ENCODE data around the gene LANCL3.

LANCL3 gene

DNA sequence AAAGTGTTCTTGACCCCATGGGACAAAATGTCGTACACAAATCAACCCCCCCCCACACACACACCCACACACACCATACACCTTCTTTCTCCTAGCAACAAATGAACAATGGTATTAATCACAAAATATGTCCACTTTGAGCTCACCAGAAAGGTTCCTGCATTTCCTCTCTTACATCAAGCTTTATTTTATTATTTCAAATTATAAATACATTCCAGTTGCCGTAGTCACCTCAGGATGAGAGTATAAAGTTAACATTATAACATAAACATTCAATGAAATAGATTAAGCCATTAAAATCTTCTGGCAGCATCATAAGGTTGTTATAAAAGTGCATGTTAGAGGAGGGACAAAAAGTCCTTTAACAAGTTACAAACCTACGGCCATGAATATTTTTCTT is 121.5 kb downstream of the LANCL3 start:
- no peak overlapping the region for H3K27ac ChIP-seq (ENCODE audit: extremely low read depth, low read depth, low read length)
- ChIA-PET POLR2A (no interaction called here), CTCF (interaction anchor here (0.5 to 0.9 kb wide), 2 partner anchors 8 kb away, joined by 3 to 4 read pairs; no protein-coding TSS in a partner anchor)
- H3K4me1 ChIP-seq (ENCODE audit: control insufficient read depth, insufficient read depth, low read length), result no peaks in the 10 kb centered on the region; the same call in 1 of the 2 replicates
- TF ChIP-seq ZSCAN30 (tag by site-specific recombination; IDR thresholded peaks at IDR 0.05) (no peak), ZNF10 (tag by site-specific recombination; IDR thresholded peaks at IDR 0.05) (no peak), ZNF660 (tag by site-specific recombination; IDR thresholded peaks at IDR 0.05) (no peak), ZNF426 (tag by site-specific recombination; IDR thresholded peaks at IDR 0.05) (no peak), ZNF664 (tag by site-specific recombination; IDR thresholded peaks at IDR 0.05) (no peak)
- TF ChIP-seq, protein P1, sequence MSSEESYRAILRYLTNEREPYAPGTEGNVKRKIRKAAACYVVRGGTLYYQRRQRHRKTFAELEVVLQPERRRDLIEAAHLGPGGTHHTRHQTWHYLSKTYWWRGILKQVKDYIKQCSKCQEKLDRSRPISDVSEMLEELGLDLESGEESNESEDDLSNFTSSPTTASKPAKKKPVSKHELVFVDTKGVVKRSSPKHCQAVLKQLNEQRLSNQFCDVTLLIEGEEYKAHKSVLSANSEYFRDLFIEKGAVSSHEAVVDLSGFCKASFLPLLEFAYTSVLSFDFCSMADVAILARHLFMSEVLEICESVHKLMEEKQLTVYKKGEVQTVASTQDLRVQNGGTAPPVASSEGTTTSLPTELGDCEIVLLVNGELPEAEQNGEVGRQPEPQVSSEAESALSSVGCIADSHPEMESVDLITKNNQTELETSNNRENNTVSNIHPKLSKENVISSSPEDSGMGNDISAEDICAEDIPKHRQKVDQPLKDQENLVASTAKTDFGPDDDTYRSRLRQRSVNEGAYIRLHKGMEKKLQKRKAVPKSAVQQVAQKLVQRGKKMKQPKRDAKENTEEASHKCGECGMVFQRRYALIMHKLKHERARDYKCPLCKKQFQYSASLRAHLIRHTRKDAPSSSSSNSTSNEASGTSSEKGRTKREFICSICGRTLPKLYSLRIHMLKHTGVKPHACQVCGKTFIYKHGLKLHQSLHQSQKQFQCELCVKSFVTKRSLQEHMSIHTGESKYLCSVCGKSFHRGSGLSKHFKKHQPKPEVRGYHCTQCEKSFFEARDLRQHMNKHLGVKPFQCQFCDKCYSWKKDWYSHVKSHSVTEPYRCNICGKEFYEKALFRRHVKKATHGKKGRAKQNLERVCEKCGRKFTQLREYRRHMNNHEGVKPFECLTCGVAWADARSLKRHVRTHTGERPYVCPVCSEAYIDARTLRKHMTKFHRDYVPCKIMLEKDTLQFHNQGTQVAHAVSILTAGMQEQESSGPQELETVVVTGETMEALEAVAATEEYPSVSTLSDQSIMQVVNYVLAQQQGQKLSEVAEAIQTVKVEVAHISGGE (tag by site-specific recombination; conservative IDR thresholded peaks at IDR 0.05; ENCODE audit: low read depth), result no peak
- TF ChIP-seq, protein P2, sequence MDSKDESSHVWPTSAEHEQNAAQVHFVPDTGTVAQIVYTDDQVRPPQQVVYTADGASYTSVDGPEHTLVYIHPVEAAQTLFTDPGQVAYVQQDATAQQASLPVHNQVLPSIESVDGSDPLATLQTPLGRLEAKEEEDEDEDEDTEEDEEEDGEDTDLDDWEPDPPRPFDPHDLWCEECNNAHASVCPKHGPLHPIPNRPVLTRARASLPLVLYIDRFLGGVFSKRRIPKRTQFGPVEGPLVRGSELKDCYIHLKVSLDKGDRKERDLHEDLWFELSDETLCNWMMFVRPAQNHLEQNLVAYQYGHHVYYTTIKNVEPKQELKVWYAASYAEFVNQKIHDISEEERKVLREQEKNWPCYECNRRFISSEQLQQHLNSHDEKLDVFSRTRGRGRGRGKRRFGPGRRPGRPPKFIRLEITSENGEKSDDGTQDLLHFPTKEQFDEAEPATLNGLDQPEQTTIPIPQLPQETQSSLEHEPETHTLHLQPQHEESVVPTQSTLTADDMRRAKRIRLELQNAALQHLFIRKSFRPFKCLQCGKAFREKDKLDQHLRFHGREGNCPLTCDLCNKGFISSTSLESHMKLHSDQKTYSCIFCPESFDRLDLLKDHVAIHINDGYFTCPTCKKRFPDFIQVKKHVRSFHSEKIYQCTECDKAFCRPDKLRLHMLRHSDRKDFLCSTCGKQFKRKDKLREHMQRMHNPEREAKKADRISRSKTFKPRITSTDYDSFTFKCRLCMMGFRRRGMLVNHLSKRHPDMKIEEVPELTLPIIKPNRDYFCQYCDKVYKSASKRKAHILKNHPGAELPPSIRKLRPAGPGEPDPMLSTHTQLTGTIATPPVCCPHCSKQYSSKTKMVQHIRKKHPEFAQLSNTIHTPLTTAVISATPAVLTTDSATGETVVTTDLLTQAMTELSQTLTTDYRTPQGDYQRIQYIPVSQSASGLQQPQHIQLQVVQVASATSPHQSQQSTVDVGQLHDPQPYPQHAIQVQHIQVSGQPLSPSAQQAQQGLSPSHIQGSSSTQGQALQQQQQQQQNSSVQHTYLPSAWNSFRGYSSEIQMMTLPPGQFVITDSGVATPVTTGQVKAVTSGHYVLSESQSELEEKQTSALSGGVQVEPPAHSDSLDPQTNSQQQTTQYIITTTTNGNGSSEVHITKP (tag by site-specific recombination; IDR thresholded peaks at IDR 0.05), result no peak
- TF ChIP-seq, protein P3, sequence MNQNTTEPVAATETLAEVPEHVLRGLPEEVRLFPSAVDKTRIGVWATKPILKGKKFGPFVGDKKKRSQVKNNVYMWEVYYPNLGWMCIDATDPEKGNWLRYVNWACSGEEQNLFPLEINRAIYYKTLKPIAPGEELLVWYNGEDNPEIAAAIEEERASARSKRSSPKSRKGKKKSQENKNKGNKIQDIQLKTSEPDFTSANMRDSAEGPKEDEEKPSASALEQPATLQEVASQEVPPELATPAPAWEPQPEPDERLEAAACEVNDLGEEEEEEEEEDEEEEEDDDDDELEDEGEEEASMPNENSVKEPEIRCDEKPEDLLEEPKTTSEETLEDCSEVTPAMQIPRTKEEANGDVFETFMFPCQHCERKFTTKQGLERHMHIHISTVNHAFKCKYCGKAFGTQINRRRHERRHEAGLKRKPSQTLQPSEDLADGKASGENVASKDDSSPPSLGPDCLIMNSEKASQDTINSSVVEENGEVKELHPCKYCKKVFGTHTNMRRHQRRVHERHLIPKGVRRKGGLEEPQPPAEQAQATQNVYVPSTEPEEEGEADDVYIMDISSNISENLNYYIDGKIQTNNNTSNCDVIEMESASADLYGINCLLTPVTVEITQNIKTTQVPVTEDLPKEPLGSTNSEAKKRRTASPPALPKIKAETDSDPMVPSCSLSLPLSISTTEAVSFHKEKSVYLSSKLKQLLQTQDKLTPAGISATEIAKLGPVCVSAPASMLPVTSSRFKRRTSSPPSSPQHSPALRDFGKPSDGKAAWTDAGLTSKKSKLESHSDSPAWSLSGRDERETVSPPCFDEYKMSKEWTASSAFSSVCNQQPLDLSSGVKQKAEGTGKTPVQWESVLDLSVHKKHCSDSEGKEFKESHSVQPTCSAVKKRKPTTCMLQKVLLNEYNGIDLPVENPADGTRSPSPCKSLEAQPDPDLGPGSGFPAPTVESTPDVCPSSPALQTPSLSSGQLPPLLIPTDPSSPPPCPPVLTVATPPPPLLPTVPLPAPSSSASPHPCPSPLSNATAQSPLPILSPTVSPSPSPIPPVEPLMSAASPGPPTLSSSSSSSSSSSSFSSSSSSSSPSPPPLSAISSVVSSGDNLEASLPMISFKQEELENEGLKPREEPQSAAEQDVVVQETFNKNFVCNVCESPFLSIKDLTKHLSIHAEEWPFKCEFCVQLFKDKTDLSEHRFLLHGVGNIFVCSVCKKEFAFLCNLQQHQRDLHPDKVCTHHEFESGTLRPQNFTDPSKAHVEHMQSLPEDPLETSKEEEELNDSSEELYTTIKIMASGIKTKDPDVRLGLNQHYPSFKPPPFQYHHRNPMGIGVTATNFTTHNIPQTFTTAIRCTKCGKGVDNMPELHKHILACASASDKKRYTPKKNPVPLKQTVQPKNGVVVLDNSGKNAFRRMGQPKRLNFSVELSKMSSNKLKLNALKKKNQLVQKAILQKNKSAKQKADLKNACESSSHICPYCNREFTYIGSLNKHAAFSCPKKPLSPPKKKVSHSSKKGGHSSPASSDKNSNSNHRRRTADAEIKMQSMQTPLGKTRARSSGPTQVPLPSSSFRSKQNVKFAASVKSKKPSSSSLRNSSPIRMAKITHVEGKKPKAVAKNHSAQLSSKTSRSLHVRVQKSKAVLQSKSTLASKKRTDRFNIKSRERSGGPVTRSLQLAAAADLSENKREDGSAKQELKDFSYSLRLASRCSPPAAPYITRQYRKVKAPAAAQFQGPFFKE (tag by site-specific recombination; IDR thresholded peaks at IDR 0.05; ENCODE audit: borderline replicate concordance), result no peak
- TF ChIP-seq, protein P4, sequence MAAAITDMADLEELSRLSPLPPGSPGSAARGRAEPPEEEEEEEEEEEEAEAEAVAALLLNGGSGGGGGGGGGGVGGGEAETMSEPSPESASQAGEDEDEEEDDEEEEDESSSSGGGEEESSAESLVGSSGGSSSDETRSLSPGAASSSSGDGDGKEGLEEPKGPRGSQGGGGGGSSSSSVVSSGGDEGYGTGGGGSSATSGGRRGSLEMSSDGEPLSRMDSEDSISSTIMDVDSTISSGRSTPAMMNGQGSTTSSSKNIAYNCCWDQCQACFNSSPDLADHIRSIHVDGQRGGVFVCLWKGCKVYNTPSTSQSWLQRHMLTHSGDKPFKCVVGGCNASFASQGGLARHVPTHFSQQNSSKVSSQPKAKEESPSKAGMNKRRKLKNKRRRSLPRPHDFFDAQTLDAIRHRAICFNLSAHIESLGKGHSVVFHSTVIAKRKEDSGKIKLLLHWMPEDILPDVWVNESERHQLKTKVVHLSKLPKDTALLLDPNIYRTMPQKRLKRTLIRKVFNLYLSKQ (tag by site-specific recombination; IDR thresholded peaks at IDR 0.05; ENCODE audit: borderline replicate concordance), result no peak
- TF ChIP-seq, protein P5, sequence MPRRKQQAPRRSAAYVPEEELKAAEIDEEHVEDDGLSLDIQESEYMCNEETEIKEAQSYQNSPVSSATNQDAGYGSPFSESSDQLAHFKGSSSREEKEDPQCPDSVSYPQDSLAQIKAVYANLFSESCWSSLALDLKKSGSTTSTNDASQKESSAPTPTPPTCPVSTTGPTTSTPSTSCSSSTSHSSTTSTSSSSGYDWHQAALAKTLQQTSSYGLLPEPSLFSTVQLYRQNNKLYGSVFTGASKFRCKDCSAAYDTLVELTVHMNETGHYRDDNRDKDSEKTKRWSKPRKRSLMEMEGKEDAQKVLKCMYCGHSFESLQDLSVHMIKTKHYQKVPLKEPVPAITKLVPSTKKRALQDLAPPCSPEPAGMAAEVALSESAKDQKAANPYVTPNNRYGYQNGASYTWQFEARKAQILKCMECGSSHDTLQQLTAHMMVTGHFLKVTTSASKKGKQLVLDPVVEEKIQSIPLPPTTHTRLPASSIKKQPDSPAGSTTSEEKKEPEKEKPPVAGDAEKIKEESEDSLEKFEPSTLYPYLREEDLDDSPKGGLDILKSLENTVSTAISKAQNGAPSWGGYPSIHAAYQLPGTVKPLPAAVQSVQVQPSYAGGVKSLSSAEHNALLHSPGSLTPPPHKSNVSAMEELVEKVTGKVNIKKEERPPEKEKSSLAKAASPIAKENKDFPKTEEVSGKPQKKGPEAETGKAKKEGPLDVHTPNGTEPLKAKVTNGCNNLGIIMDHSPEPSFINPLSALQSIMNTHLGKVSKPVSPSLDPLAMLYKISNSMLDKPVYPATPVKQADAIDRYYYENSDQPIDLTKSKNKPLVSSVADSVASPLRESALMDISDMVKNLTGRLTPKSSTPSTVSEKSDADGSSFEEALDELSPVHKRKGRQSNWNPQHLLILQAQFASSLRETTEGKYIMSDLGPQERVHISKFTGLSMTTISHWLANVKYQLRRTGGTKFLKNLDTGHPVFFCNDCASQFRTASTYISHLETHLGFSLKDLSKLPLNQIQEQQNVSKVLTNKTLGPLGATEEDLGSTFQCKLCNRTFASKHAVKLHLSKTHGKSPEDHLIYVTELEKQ (tag by site-specific recombination; IDR thresholded peaks at IDR 0.05; ENCODE audit: borderline replicate concordance), result no peak
- H3K36me3 ChIP-seq (ENCODE audit: control insufficient read depth in 2 of 2, insufficient read depth in 1 of 2, low read length in 2 of 2), result no peaks in the 10 kb centered on the region
- no peak overlapping the region for H3K4me3 ChIP-seq (ENCODE audit: low read depth, low read length)
- H3K9me3 ChIP-seq (ENCODE audit: control insufficient read depth, insufficient read depth, low read depth, low read length), result no peaks in the 10 kb centered on the region

All from HEK293 (cell line).